NCI-H446 (cell line): Measurements from ENCODE around the gene SUCO.
"Not testable (repeated sequence)": the region's sequence is repeated elsewhere in the genome, so short reads cannot be mapped to it uniquely, and the experiment has no call there.

ENCODE experiments used
- DNase-seq, 2 experiments: peaks; one replicate each; lab custom pipeline; 2025; lab: John Stamatoyannopoulos, UW

SUCO gene, protein sequence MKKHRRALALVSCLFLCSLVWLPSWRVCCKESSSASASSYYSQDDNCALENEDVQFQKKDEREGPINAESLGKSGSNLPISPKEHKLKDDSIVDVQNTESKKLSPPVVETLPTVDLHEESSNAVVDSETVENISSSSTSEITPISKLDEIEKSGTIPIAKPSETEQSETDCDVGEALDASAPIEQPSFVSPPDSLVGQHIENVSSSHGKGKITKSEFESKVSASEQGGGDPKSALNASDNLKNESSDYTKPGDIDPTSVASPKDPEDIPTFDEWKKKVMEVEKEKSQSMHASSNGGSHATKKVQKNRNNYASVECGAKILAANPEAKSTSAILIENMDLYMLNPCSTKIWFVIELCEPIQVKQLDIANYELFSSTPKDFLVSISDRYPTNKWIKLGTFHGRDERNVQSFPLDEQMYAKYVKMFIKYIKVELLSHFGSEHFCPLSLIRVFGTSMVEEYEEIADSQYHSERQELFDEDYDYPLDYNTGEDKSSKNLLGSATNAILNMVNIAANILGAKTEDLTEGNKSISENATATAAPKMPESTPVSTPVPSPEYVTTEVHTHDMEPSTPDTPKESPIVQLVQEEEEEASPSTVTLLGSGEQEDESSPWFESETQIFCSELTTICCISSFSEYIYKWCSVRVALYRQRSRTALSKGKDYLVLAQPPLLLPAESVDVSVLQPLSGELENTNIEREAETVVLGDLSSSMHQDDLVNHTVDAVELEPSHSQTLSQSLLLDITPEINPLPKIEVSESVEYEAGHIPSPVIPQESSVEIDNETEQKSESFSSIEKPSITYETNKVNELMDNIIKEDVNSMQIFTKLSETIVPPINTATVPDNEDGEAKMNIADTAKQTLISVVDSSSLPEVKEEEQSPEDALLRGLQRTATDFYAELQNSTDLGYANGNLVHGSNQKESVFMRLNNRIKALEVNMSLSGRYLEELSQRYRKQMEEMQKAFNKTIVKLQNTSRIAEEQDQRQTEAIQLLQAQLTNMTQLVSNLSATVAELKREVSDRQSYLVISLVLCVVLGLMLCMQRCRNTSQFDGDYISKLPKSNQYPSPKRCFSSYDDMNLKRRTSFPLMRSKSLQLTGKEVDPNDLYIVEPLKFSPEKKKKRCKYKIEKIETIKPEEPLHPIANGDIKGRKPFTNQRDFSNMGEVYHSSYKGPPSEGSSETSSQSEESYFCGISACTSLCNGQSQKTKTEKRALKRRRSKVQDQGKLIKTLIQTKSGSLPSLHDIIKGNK (N-terminal part only)

GRCh38 chr1:172532700-172533512 is at the start of gene SUCO:
SUCO (plus strand) TSS chr1:172533150; CDS start chr1:172533436, 286 bp downstream.
- DNase-seq = peak; percentile 99 to 100

- no peak for DNase-seq
Measured at GRCh38 chr1:172483448-172483847, 49.5 kb upstream of the SUCO start.

- no peak for DNase-seq
Measured at GRCh38 chr1:172484252-172484651, 48.7 kb upstream of the SUCO start.

DNA sequence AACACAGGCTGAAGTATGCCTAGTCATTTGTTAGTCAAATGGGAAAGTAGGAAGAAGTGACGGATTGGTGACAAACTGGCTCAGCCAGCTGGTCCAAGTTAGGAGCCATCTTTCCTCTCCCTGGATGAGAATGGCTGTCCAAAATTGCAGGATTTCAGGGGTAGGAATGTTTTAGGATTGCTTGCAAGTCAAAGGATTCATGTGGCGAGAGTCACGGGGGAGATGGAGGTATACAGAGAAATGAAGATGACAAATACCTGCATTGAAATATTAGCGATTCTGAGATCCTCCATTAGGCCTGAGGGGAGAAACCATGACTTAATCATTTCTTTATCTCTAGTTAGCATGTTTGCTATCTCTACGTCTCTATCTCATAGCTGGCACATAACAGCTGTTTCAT is 47.3 kb upstream of the SUCO start:
- DNase-seq = no peak

DNA sequence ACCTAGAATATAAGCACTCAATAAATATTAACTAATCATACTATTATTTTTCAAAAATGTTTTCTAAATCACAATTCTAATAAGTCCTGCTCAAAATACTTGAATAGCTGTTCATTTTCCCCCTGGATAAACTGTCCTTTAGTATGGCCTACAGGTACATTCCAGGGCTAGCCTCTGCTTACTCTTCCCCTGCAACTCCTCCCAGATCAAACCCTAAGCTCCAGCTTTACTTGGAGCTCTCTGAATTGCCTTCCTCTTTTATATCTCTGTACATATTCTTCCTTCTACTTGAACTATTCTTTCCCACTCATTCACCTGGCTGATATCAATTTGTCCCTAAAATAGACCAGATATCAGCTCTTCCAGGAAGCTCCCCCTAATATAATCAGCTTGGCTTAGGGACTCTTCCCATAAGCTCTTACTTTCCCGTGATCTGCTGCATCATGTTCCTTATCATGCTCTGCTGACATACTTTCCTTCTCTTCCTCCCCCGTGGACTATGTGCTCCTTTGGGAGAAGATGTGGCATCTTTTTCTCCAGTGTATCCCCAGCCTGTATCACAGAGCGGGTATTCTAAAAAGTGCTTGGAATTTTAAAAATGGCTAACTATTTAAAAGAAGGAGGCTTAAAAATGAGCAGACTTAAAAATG is 46.0 kb upstream of the SUCO start:
- no peak for DNase-seq

DNA sequence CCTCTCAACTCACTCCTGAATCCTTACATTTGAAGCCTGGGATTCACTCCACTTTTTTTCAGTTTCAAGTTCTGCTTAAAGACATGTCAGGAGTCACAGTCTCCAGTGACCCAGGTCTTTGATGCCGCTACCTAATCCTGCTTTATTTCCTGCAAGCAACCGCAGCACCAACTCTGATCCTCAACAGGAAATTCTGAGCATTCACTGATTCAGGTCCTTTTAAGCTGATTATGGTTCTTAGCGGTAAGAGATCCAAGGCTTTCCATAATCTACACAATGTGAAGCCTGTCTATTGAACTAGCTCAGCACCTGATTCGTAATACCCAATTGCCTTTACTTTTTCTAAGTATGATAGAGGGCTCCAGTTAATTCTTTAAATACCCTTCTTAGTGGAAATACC is 45.4 kb upstream of the SUCO start:
- DNase-seq = no peak

GRCh38 chr1:172488393-172488792 is 44.6 kb upstream of the SUCO start:
- no peak for DNase-seq

DNA sequence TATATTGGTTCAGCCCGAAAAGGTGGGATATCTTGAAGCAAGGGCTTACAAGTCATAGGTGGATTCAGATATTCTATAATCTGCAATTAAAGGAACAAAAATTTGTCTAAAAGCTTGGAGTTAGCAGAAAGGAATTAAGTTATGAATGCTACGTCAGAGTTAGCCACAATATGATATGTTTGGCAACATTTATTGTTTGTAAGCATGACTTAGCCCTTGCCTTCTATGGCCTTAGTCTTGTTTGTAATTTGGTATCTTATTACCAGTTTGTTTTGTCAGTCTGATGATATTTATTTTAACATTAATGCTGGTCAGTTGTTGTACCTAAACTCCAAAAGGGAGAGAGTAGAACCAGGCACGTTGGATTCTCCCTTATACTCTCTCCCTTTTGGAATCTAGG is 43.1 kb upstream of the SUCO start:
- DNase-seq = no peak

GRCh38 chr1:172492421-172492820 is 40.5 kb upstream of the SUCO start:
- no peak for DNase-seq

GRCh38 chr1:172494166-172494565 is 38.8 kb upstream of the SUCO start:
- no peak for DNase-seq

DNA sequence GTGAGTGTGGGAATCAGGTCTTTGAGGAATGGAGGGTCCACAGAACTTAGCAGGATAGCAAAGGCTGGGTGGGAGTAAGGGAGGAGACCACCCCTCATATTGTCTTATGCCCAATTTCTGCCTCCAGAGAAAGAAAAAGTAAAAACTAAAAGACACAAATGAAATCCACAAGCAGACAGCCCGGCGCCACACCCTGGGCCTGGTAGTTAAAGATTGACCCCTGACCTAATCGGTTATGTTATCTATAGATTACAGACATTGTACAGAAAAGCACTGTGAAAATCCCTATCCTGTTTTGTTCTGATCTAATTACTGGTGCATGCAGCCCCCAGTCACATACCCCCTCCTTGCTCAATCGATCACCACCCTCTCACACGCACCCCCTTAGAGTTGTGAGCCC is 36.8 kb upstream of the SUCO start:
- not testable (repeated sequence) for DNase-seq

DNA sequence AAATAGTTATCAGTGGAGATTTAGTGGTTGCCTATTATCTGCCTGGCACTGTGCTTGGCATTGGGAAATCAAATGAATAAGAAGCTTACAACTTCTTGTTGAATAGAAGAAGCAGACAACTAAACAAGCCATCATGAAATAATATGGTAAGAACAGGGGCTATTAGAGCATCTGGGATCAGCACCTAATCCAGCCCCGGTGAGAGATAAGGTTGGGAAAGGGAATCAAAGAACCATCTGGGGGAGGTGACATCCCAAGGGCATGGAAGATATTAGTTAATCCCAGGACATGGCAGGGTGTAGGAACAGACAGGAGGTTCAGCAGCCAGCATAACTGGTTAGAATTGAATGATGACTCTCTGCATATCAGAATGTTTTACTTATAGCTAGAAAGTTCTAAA is 36.3 kb upstream of the SUCO start:
- DNase-seq = no peak

GRCh38 chr1:172497230-172497629 is 35.7 kb upstream of the SUCO start:
- DNase-seq = no peak

DNA sequence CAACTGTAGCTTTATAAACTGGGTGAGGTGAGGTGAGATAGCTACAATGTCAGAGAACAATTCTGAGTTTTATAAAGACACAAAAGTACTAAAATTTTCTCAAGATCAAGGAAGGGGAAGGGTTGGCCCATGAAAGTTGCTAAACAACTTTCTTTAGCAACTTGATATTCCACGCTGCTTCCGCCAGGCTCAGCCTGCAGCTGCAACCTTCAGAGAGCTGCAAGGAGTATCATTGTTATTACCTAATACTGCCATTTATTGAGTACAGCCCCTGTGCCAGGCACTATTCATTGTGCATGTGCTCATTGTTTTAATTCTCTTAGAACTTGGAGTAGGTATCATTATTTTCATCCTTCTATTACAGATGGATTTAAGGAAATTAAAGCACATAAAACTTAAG is 34.1 kb upstream of the SUCO start:
- no peak for DNase-seq

GRCh38 chr1:172499636-172500141 is 33.3 kb upstream of the SUCO start:
- no peak for DNase-seq

DNA sequence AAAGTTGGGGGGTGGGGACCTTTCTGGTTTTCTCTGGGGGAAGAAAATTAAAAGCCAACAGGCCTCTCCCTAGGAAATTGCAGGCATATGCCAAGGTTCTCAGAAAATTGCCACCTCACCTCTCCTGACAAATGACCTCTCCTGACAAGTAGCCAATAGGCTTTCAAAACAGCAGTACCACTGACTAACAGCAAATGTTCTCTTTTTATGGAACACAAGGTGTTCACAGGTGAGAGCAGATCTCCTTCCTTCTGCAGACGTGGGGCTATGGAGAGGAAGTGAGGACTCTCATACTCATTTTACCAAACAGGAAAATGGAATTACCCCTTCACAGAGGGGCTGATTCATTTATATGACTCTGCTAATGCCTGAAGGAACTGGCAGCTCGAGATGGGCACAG is 32.7 kb upstream of the SUCO start:
- no peak for DNase-seq

- no peak for DNase-seq
Measured at GRCh38 chr1:172507741-172508140, 25.2 kb upstream of the SUCO start.

- DNase-seq = no peak
Measured at GRCh38 chr1:172510479-172510878, 22.5 kb upstream of the SUCO start.

DNA sequence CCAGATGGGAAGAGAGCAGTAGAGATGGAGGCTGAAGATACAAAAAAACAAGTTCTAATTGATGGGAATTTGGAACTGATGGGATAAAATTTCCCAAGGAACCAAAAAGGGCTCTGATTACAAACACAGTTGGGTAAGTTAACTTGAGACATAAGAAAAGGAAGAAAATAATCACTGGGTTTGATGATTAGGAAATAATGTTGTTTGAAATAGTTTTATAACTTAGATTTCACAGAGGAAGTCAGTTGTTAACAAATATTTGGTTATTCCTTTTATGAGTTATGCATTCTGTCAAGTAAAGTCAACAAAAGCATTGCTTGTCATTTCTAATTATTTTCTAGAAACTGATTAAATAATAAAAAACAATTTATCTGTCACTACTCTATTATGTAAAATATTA is 20.4 kb upstream of the SUCO start:
- DNase-seq = no peak

DNA sequence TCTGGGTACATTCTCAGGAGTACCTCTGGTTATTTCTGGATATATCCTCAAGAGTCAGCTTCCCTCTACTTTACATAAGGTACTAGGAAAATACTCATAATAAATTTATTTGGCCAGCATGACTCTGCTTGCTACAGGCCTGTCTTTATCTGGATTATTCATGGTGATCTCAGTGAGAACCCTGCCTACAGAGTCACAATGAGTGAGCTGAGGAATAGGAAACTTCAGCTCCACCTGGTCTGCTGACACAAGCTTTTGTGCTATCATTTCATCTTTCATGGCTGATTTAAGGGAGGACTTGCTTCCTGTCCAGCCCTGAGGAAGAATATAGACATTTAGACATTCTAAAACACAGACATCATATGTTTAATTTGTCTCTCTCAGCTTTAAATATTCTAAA is 19.5 kb upstream of the SUCO start:
- no peak for DNase-seq

- DNase-seq = no peak
Measured at GRCh38 chr1:172514108-172514507, 18.8 kb upstream of the SUCO start.
